Ovary (tissue), 10 donors: ENCODE measurements around the gene PIK3R2. TPM values are rescaled to one million over a fixed set of nuclear protein-coding genes. Genes with fewer than 3 reads are reported as not detected.
"Not testable (repeated sequence)": the region's sequence is repeated elsewhere in the genome, so short reads cannot be mapped to it uniquely, and the experiment has no call there.

Source experiments
- DNase-seq, 5 donors: peaks; one replicate each; pipeline ENCODE4 v3.0.0-alpha.2; 2019 to 2020
- H3K27ac ChIP-seq, 2 donors: fragments of 200-600 bp; one replicate each; pipeline versions ENCODE4 v1.5.1 to v1.8.0; 2019 to 2022
- H3K27me3 ChIP-seq: fragments of 200-600 bp; one replicate; pipeline ENCODE4 v1.8.0; 2022
- H3K36me3 ChIP-seq: fragments of 200-600 bp; sonication (generic); one replicate; pipeline ENCODE4 v1.5.1; 2019
- H3K4me1 ChIP-seq: one replicate; pipeline ENCODE4 v1.8.1; 2013; ENCODE audit warnings: mild to moderate bottlenecking, moderate library complexity; ENCODE audit not compliant: insufficient read depth
- H3K4me3 ChIP-seq: fragments of 200-600 bp; sonication (generic); one replicate; pipeline ENCODE4 v1.5.1; 2017
- H3K9me3 ChIP-seq, 2 donors: fragments of 200-600 bp in 1 of 2; sonication (generic) in 1 of 2; one replicate each; pipeline versions ENCODE4 v1.5.1 to v1.8.1; 2013 to 2019; ENCODE audit warnings: mild to moderate bottlenecking in 1 of 2, moderate library complexity in 1 of 2
- CTCF ChIP-seq, 3 donors: fragments of 450-650 bp in 2 of 3; fragments of 200-600 bp in 1 of 3; IDR thresholded peaks; one replicate each; pipeline versions ENCODE4 v1.5.1 to v1.8.0; 2016 to 2022; ENCODE audit warnings: antibody characterized with exemption in 3 of 3, mild to moderate bottlenecking in 1 of 3
- EP300 ChIP-seq: sonication (generic); formaldehyde crosslinking; IDR thresholded peaks from one replicate; pipeline ENCODE4 v1.6.1; 2017; ENCODE audit warnings: antibody characterized with exemption
- POLR2A ChIP-seq: fragments of 450-650 bp; IDR thresholded peaks from one replicate; pipeline ENCODE4 v1.6.1; 2017; ENCODE audit warnings: antibody characterized with exemption, mild to moderate bottlenecking, moderate library complexity
- WGBS, 3 donors: extraction: QIAGEN DNeasy Blood & Tissue Kit in 1 of 3; methylation state at CpG; one replicate each; pipeline versions ENCODE4 v1.1.5 to v1.1.7; 2013 to 2017; 5-methylcytosine and 5-hydroxymethylcytosine counted together
- intact Hi-C, 4 donors: fragments of 100-400 bp; cut with DNase I; formaldehyde crosslinking; loops; one replicate each; pipeline versions ENCODE4 v1.11.0 to v1.15.1; 2022 to 2023
- long read RNA-seq, 3 donors: library from polyadenylated mRNA in 2 of 3; unstranded in 2 of 3; transcript quantifications; one replicate each; pipeline ENCODE4 v2.0.0 and lab custom pipeline, GENCODE V29; 2021 to 2026
- polyA plus RNA-seq, 2 donors: library from polyadenylated mRNA; stranded (reverse); fragments of 200-250 nt in 1 of 2; fragments of 350-450 nt in 1 of 2; fragmentation: Illumina TruSeq in 1 of 2; extraction: RNeasy Lipid Tissue Mini Kit (QIAGEN cat#74804) in 1 of 2; gene quantifications; one replicate each; pipeline ENCODE4 v1.2.3, GENCODE V29; 2013 to 2014
- total RNA-seq, 7 donors: library from RNA; depleted of rRNA in 2 of 7; stranded (reverse); fragments of >200 nt in 2 of 7; fragmentation: NEBNext Ultra II Directional in 3 of 7; extraction: Animal tissue kit (Norgen Biotek cat#: 25700) in 3 of 7; gene quantifications; one replicate each; pipeline versions ENCODE4 v1.1.0 to v1.2.4, GENCODE V29; 2016 to 2023
- donor health status: DM: no; HTN: no; CAD: no; lungs with moderate emphysema.
- donor health status: DM: no; HTN: no; CAD: no.
- donor health status: Bipolar disorder and iron deficiency.
- donor health status: DM: yes; HTN: yes; CAD: no.
- donor health status: DM: no; HTN: no; CAD: no.
- donor health status: DM: yes; HTN: yes; CAD: no.

The PIK3R2 gene
- 10 to 100 TPM; 16.5 to 63.2 (median 48.9) TPM for total RNA-seq
- 10 to 100 TPM; 12.8 to 13.6 TPM for polyA plus RNA-seq
- long read RNA-seq, donor 1, partial matches to known transcripts: 1 of 1 reads
- long read RNA-seq, donor 1, other reads (novel, unspliced or antisense): 0 of 1 reads
- long read RNA-seq, donor 2, full-length matches to known transcripts: 14 of 20 reads
- long read RNA-seq, donor 2, partial matches to known transcripts: 6 of 20 reads
- long read RNA-seq, donor 2, other reads (novel, unspliced or antisense): 0 of 20 reads
- long read RNA-seq, donor 3, full-length matches to known transcripts: 73 of 100 reads
- long read RNA-seq, donor 3, partial matches to known transcripts: 10 of 100 reads
- long read RNA-seq, donor 3, other reads (novel, unspliced or antisense): 17 of 100 reads

DNA sequence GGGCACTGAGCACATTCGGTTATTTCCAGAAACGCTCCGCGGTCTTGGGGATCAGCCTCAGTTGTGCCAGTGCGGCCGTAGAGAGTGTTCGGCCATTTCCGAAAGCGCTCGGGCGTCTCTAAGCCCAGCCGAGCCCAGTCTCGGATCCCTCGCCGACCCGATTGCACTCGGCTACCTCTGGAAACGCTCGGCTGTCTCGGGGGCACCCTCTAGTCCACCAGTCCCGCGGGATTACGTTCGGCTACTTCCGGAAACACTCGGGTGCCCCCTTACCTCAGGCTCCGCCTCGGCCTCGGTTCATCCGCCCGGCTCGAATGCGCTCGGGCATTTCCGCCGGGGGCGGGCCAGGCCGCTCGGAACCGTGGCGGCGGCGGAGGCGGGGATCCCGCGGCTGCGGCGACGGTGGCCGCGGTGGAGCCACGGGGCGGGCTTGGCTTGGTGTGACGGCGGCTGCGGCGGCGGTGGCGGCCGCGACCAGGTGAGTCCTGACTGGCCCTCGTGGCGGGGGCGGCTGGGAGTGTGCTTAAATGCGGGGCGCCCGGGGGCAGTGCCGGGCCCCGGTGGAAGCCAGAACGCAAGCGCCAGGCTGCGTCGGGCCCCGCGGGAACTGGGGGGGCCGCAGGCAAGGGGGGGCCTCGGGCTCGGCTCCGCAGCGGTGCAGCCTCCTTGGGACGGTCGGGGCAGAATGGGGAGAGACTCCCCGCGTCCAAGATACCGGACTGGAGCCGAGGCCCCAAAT lies at the start of gene PIK3R2:
PIK3R2 (plus strand) TSS at position 347 of the 739 bp plus-strand sequence. CDS start 2,717 bp downstream, outside the sequence.
- DNase-seq: peak; percentile 100
- Histone ChIP-seq H3K9me3 (no peaks in the 10 kb centered on the region), H3K4me3 (peak within 1 kb of the TSS; percentile 66), H3K36me3 (no peaks in the 10 kb centered on the region), H3K27me3 (no peaks in the 10 kb centered on the region), H3K4me1 (peaks cover 18% of the 10 kb centered on the region), H3K27ac (peak within 1 kb of the TSS; percentile 73 to 79)
- intact Hi-C loops: loop anchor here in 2 of 4 donors (5.0 to 10.0 kb wide), 3 partner anchors 36 to 72 kb away; partner anchors contain the start of gene PDE4C (in 1 of the 2)
- WGBS, 3 donors: 1% methylated on average over 34 to 86 of the region's 86 CpGs
- TF ChIP-seq POLR2A (peak; percentile 49), EP300 (no peak)

DNA sequence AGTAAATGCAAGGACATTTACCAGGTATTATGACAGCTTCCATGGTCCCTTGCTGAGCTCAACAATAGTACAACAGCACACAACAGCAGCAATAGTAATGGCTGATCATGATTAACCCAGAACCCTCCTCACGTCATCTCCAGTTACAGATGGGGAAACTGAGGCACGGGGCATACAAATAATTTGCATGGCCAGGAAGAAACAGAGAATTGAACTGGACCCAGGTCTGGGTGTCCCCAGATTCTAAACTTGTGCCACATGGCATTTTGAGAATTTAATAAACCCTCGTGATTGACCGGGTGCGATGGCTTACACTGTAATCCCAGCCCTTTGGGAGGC lies 48.2 kb upstream of the PIK3R2 start:
- Histone ChIP-seq H3K27ac (peak overlapping the region in 1 of 2 donors; percentile 34), H3K36me3 (no peaks in the 10 kb centered on the region), H3K4me1 (peaks cover 6% of the 10 kb centered on the region), H3K4me3 (peak overlapping the region; percentile 22), H3K9me3 (no peaks in the 10 kb centered on the region), H3K27me3 (no peaks in the 10 kb centered on the region)
- TF ChIP-seq POLR2A (no peak), CTCF (IDR thresholded peaks at IDR 0.05) (no peak), EP300 (no peak)
- DNase-seq: no peak
- intact Hi-C loops: no loop called here
- WGBS, 3 donors: 64 to 77% (median 72%) methylated on average over 5 of the region's 5 CpGs

GRCh38 chr19:18105259-18105658 lies 47.7 kb upstream of the PIK3R2 start:
- H3K27ac ChIP-seq, H3K4me3 ChIP-seq, DNase-seq, intact Hi-C loops, H3K27me3 ChIP-seq, H3K9me3 ChIP-seq, H3K36me3 ChIP-seq, H3K4me1 ChIP-seq: not testable (repeated sequence)
- WGBS, 3 donors: 77 to 82% (median 78%) methylated on average over 7 of the region's 7 CpGs

DNA sequence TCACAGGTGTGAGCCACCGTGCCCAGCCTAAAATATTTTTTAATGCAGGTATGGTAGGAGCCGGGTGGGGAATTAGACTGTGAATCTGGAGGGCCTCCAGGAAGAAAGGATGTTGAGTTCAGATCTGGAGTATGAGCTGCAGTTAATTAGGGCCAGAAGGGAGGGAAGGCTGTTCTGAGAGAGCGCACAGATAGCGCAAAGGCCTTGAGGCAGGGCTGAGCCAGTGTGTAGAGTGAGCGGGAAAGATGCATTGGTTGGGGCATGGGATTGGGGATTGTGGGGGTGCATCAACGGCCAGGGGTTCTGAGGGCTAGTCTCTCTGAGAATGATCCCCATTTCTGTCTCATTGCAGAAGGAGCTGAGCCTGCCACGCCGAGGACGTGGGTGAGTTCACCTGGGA lies 45.7 kb upstream of the PIK3R2 start:
- 88 to 93% (median 93%) methylated on average over 9 of the region's 9 CpGs for WGBS, 3 donors
- intact Hi-C loops: no loop called here

GRCh38 chr19:18108897-18109296 lies 44.1 kb upstream of the PIK3R2 start:
- Histone ChIP-seq H3K36me3 (no peaks in the 10 kb centered on the region), H3K27ac (no peak overlapping the region), H3K9me3 (no peaks in the 10 kb centered on the region), H3K27me3 (no peaks in the 10 kb centered on the region), H3K4me1 (peaks cover 7% of the 10 kb centered on the region), H3K4me3 (no peak overlapping the region)
- 84 to 90% (median 88%) methylated on average over 2 of the region's 2 CpGs for WGBS, 3 donors
- intact Hi-C loops: no loop called here
- TF ChIP-seq CTCF (IDR thresholded peaks at IDR 0.05): no peak
- TF ChIP-seq POLR2A: no peak
- TF ChIP-seq EP300: no peak
- DNase-seq: no peak

More for the DNA sequence above, 45.7 kb upstream of the PIK3R2 start:
- Histone ChIP-seq H3K27ac (no peak overlapping the region), H3K27me3 (no peaks in the 10 kb centered on the region), H3K9me3 (no peaks in the 10 kb centered on the region), H3K4me3 (no peak overlapping the region), H3K36me3 (no peaks in the 10 kb centered on the region), H3K4me1 (peaks cover 9% of the 10 kb centered on the region)
- no peak for DNase-seq
- TF ChIP-seq EP300 (no peak), POLR2A (no peak), CTCF (IDR thresholded peaks at IDR 0.05) (no peak)
